ENCODE results near the gene SPAG9.
A peak's percentile ranks its signal among the peaks of the same experiment; 100 is the strongest.

The SPAG9 gene

GRCh38 chr17:50957600-50958575 is 162.8 kb downstream of the SPAG9 start:
- no peak for TF ChIP-seq CTCF (conservative IDR thresholded peaks at IDR 0.05; ENCODE audit: low read length)
- H3K4me3 ChIP-seq (ENCODE audit: low read length) = no peak overlapping the region
- no peak for DNase-seq (ENCODE audit: low read depth)

GRCh38 chr17:50956750-50957523 is 163.7 kb downstream of the SPAG9 start:
- no peak overlapping the region for H3K4me3 ChIP-seq (ENCODE audit: low read length)
- peak; percentile 52 for DNase-seq (ENCODE audit: low read depth)
- TF ChIP-seq CTCF (conservative IDR thresholded peaks at IDR 0.05; ENCODE audit: low read length) = peak; percentile 79

GRCh38 chr17:50956409-50956749 is 164.3 kb downstream of the SPAG9 start:
- no peak for DNase-seq (ENCODE audit: low read depth)
- TF ChIP-seq CTCF (conservative IDR thresholded peaks at IDR 0.05; ENCODE audit: low read length) = no peak
- no peak overlapping the region for H3K4me3 ChIP-seq (ENCODE audit: low read length)

- no peak for TF ChIP-seq CTCF (conservative IDR thresholded peaks at IDR 0.05; ENCODE audit: low read length)
- H3K4me3 ChIP-seq (ENCODE audit: low read length) = no peak overlapping the region
- no peak for DNase-seq (ENCODE audit: low read depth)
These were observed 165.0 kb downstream of the SPAG9 start for GRCh38 chr17:50955667-50956120.

- DNase-seq (ENCODE audit: low read depth) = no peak
- TF ChIP-seq CTCF (conservative IDR thresholded peaks at IDR 0.05; ENCODE audit: low read length) = no peak
- H3K4me3 ChIP-seq (ENCODE audit: low read length) = no peak overlapping the region
These were observed 165.5 kb downstream of the SPAG9 start for GRCh38 chr17:50955160-50955559.

GRCh38 chr17:50954641-50955121 is 166.0 kb downstream of the SPAG9 start:
- no peak for TF ChIP-seq CTCF (conservative IDR thresholded peaks at IDR 0.05; ENCODE audit: low read length)
- H3K4me3 ChIP-seq (ENCODE audit: low read length) = no peak overlapping the region
- no peak for DNase-seq (ENCODE audit: low read depth)
